Ishikawa (cell line): Measurements from ENCODE around the gene NRXN3.

Experiments
- CEBPB ChIP-seq: IDR thresholded peaks from 2 replicates; pipeline ENCODE4 v1.6.1; 2012
- TAF1 ChIP-seq: IDR thresholded peaks from 2 replicates; pipeline ENCODE4 v1.6.1; 2012; ENCODE audit warnings: low read depth, mild to moderate bottlenecking
- YY1 ChIP-seq: IDR thresholded peaks from 2 replicates; pipeline ENCODE4 v1.6.1; 2012; ENCODE audit warnings: low read depth
- TF ChIP-seq, protein P1 (sequence below): IDR thresholded peaks from 2 replicates; pipeline ENCODE4 v1.6.1; 2012
- TF ChIP-seq, protein P2 (sequence below): IDR thresholded peaks from 2 replicates; pipeline ENCODE4 v1.6.1; 2012; ENCODE audit warnings: low read depth, mild to moderate bottlenecking
- TF ChIP-seq, protein P3 (sequence below): IDR thresholded peaks from 2 replicates; pipeline ENCODE4 v1.6.1; 2012

DNA sequence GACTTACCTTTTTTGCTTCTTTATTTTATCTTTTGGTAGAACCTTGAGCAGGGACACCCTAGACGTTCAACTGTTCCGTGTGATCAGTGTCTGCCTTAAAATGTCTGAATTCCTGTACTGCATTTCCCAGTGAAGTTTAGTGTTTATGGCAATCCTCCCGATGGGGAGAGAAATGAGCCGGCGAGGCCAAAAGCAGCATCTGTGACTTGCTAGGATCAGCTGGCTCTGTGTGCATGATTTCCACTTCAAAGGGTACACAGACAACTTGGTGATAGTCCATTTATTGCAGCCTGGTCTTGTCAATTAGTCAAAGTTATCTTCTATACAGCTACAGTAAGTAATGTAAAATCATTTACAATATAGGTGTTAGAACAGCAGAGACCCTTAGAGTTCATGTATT, 1272.6 kb downstream of the NRXN3 start:
- no peak for TF ChIP-seq TAF1
- TF ChIP-seq, protein P1, sequence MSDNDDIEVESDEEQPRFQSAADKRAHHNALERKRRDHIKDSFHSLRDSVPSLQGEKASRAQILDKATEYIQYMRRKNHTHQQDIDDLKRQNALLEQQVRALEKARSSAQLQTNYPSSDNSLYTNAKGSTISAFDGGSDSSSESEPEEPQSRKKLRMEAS, result no peak
- TF ChIP-seq, protein P2, sequence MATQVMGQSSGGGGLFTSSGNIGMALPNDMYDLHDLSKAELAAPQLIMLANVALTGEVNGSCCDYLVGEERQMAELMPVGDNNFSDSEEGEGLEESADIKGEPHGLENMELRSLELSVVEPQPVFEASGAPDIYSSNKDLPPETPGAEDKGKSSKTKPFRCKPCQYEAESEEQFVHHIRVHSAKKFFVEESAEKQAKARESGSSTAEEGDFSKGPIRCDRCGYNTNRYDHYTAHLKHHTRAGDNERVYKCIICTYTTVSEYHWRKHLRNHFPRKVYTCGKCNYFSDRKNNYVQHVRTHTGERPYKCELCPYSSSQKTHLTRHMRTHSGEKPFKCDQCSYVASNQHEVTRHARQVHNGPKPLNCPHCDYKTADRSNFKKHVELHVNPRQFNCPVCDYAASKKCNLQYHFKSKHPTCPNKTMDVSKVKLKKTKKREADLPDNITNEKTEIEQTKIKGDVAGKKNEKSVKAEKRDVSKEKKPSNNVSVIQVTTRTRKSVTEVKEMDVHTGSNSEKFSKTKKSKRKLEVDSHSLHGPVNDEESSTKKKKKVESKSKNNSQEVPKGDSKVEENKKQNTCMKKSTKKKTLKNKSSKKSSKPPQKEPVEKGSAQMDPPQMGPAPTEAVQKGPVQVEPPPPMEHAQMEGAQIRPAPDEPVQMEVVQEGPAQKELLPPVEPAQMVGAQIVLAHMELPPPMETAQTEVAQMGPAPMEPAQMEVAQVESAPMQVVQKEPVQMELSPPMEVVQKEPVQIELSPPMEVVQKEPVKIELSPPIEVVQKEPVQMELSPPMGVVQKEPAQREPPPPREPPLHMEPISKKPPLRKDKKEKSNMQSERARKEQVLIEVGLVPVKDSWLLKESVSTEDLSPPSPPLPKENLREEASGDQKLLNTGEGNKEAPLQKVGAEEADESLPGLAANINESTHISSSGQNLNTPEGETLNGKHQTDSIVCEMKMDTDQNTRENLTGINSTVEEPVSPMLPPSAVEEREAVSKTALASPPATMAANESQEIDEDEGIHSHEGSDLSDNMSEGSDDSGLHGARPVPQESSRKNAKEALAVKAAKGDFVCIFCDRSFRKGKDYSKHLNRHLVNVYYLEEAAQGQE, result no peak
- TF ChIP-seq, protein P3, sequence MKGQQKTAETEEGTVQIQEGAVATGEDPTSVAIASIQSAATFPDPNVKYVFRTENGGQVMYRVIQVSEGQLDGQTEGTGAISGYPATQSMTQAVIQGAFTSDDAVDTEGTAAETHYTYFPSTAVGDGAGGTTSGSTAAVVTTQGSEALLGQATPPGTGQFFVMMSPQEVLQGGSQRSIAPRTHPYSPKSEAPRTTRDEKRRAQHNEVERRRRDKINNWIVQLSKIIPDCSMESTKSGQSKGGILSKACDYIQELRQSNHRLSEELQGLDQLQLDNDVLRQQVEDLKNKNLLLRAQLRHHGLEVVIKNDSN, result no peak
- TF ChIP-seq YY1, result no peak
- no peak for TF ChIP-seq CEBPB
